Natural killer cell treated with Interleukin-12 subunit alpha and Interleukin-12 subunit beta and Interleukin-15 and Interleukin-18, amount 100 ng/mL, for 72 hours (primary cell): ENCODE data around the gene E4F1. TPM values are rescaled to one million over a fixed set of nuclear protein-coding genes. Genes with fewer than 3 reads are reported as not detected.
"Not testable (repeated sequence)": the region's sequence is repeated elsewhere in the genome, so short reads cannot be mapped to it uniquely, and the experiment has no call there.

Experiments used
- ATAC-seq, 2 donors: fragments of 150-1000 bp; cut with Tn5 transposase in 1 of 2; sonication (Bioruptor Pico), chemical (Tn5 transposase) in 1 of 2; 2 replicates each; pipeline ENCODE4 v1.10.0; 2021
- DNase-seq: peaks from one replicate; pipeline ENCODE4 v3.0.0; 2022; ENCODE audit warnings: low spot score
- H3K27ac Mint-ChIP-seq, 2 donors: 1 replicate in 1 of 2; 2 replicates in 1 of 2; pipeline ENCODE4 v1.8.0; 2022; ENCODE audit warnings: mixed read lengths in 2 of 2, mild to moderate bottlenecking in 1 of 2, moderate library complexity in 1 of 2
- H3K27me3 Mint-ChIP-seq, 2 donors: 1 replicate in 1 of 2; 2 replicates in 1 of 2; pipeline ENCODE4 v1.8.0; 2022; ENCODE audit warnings: mixed read lengths in 2 of 2
- H3K36me3 Mint-ChIP-seq: one replicate; pipeline ENCODE4 v1.8.0; 2022; ENCODE audit warnings: mixed read lengths
- H3K4me1 Mint-ChIP-seq, 2 donors: 1 replicate in 1 of 2; 2 replicates in 1 of 2; pipeline ENCODE4 v1.8.0; 2022; ENCODE audit warnings: low read depth in 2 of 2, mixed read lengths in 2 of 2, mild to moderate bottlenecking in 1 of 2
- H3K4me3 Mint-ChIP-seq: one replicate; pipeline ENCODE4 v1.8.0; 2022; ENCODE audit warnings: mixed read lengths
- H3K9me3 Mint-ChIP-seq: 2 replicates; pipeline ENCODE4 v1.8.0; 2022; ENCODE audit warnings: mixed read lengths
- total RNA-seq, 2 donors: library from RNA; stranded (reverse); gene quantifications; one replicate each; pipeline ENCODE4 v1.2.3, GENCODE V29; 2022

The E4F1 gene
- total RNA-seq, 2 donors from 2014 or later: 27.5 to 51.8 TPM

DNA sequence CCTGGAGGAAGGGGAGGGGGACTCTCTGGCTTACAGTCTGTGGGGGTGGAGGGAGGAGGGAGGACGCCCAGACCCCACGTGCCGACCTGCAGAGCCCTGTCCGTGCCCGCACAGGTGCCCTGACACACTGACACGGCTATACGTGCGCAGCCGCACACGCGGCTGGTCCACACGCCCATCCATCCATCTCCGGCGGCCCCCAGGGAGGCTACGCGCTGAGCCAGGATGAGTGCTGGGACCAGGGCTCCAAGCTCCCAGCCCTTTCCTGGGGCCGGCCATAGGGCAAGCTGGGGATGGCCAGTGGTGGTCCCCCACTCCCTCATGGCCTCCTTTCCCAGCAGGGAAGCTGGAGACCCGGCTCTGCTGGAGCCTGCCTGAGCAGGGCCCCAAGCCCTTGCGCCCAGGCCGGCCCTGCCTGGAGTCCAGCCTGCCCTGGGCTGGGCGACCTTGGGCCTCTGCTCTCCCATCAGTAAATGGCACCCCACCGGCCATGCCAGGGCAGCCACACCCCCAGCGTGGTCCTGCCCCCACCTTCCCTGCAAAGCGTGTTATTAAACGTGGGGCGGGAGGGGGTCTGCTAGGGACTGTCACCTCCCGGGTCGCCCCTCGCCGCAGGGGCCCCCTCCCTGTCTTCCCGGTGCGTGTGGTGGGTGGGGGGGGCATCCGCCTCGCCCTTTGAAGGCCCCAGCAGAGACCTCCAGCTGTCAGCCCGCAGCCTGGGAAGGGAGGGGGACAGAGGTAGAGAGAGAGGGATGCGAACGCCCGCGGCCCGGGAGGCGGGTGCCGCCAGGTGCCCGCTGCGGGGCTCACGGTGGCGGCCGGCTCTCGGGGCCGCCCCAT, 27.8 kb upstream of the E4F1 start:
- Mint-ChIP-seq H3K36me3 (no peaks in the 10 kb centered on the region), H3K4me1 (no peaks in the 10 kb centered on the region), H3K4me3 (no peak overlapping the region), H3K9me3 (no peaks in the 10 kb centered on the region), H3K27ac (no peak overlapping the region), H3K27me3 (peaks cover 7 to 18% of the 10 kb centered on the region in 2 donors)
- DNase-seq: no peak
- no peak for ATAC-seq

DNA sequence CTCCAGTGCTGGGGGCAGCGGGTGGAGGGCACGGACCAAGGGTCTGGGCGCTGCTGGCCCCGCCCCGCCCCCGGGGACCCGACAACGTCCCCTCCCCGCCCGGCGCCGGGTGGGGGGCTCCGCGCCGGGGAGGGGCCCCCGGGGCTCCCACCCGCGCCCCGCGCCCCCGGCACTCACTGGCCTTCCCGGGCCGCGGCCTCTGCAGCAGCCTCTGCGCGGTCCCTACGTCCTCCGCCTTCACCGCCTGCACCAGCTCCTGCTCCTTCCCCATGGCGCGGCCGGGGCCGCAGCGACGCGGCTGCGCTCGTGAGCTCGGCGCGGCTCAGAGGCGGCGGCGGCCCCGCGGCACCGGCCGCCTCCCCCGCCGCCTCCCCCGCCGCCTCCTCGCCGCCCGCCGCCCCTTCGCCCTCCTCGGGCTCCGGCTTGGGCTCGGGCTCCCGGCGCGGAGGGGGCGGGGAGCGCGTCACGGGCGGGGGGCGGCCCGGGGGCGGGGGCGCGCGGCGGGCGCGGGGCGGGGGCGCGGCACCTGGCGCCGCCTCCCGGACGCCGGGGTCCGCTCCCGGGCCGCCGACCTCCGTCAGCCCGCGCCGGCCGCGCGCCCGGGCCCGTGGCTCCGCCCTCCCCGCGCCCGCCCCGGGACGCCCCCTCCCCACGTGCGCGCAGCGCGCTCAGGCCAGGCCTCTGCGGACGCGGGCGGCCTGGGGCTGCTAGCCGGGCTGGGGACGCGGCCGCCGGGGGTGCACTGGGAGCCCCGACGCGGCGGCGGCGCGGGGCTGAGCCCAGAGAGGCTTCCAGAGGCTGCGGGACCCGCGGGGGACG, 27.0 kb upstream of the E4F1 start, which contains the start of gene CASKIN1:
TSS of gene CASKIN1 (minus strand) at position 444 of the 819 bp plus-strand sequence. CDS start at position 271, 173 bp downstream.
- H3K4me1 Mint-ChIP-seq: no peaks in the 10 kb centered on the region
- H3K9me3 Mint-ChIP-seq: no peaks in the 10 kb centered on the region
- H3K27ac Mint-ChIP-seq: no peak within 1 kb of the TSS
- ATAC-seq (peak in 1 of 2 donors; percentile 52), DNase-seq (no peak)
- H3K4me3 Mint-ChIP-seq: peak within 1 kb of the TSS; percentile 20
- H3K36me3 Mint-ChIP-seq: no peaks in the 10 kb centered on the region
- H3K27me3 Mint-ChIP-seq: peaks cover 7 to 18% of the 10 kb centered on the region in 2 donors

DNA sequence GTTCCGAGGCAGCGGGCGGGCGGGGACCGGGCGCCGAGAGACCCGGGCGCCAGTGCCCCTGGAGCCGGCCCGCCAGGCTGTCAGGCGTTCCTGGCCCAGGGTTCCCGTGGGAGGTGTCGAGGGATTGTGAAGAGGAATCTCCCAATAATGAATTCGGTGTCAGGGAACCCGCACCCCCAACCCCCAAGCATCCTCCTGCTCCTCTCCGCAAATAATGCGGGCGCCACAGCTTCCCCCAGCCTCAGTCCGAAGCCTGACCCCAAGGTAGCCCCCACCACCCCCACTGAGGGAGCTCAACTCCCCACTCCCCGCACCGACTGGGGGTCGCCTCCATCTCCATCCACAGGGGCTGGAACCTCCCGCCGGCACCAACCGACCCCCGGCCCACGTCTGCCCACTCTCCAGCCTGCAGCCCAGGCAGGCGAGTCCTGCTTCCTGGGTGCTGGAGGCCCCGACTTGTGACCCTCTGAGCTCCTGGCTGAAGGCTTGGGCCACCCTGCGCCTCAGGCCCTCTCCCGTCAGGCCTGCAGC, 26.3 kb upstream of the E4F1 start:
- no peaks in the 10 kb centered on the region for H3K4me1 Mint-ChIP-seq
- ATAC-seq (no peak), DNase-seq (no peak)
- no peaks in the 10 kb centered on the region for H3K9me3 Mint-ChIP-seq
- no peak overlapping the region for H3K27ac Mint-ChIP-seq
- no peaks in the 10 kb centered on the region for H3K36me3 Mint-ChIP-seq
- H3K27me3 Mint-ChIP-seq: peaks cover 7 to 18% of the 10 kb centered on the region in 2 donors
- H3K4me3 Mint-ChIP-seq: peak overlapping the region; percentile 20

DNA sequence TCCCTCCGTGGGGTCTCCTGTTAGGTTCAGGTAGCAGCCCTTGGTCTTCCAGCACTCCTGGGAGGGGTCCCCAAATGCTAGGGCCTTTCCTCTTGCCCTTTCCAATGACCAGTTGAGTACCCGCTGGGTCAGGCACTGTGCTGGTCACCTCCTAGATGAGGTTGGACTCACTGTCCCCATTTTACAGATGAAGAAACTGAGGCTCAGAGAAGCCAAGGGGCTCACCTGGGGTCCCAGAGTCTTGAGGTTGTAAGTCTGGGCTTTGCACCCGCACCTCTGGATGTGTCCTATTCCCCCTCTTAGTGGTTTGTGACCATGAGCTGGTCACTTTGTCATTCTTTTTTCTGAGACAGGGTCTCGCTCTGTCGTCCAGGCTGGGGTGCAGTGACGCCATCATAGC, 25.6 kb upstream of the E4F1 start:
- Mint-ChIP-seq H3K36me3 (no peaks in the 10 kb centered on the region), H3K4me1 (no peaks in the 10 kb centered on the region), H3K9me3 (no peaks in the 10 kb centered on the region), H3K27ac (no peak overlapping the region), H3K4me3 (peak overlapping the region; percentile 30), H3K27me3 (peaks cover 7 to 15% of the 10 kb centered on the region in 2 donors)
- no peak for ATAC-seq
- DNase-seq: no peak

DNA sequence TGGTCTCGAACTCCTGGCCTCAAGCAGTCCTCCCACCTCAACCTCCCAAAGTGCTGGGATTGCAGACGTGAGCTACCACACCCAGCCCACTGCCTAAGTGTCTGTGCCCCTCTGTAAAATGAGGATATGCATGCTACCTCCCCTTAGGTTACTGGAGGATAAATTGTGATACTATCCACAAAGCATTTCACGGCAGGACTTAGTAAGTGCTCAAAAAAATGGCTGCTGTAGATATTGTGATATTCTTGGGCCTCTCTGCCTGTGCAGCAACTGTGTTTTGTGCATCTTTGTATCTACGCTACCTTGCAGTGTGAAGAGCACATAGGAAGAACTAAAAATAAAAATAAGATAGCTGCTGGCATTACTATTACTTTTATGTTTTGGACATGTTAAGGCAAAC, 25.1 kb upstream of the E4F1 start:
- no peak for ATAC-seq
- H3K4me3 Mint-ChIP-seq: peak overlapping the region; percentile 30
- H3K4me1 Mint-ChIP-seq: peaks cover 0 to under 1% of the 10 kb centered on the region in 2 donors
- no peak for DNase-seq
- no peaks in the 10 kb centered on the region for H3K9me3 Mint-ChIP-seq
- peaks cover 7 to 15% of the 10 kb centered on the region in 2 donors for H3K27me3 Mint-ChIP-seq
- H3K27ac Mint-ChIP-seq: no peak overlapping the region
- no peaks in the 10 kb centered on the region for H3K36me3 Mint-ChIP-seq

DNA sequence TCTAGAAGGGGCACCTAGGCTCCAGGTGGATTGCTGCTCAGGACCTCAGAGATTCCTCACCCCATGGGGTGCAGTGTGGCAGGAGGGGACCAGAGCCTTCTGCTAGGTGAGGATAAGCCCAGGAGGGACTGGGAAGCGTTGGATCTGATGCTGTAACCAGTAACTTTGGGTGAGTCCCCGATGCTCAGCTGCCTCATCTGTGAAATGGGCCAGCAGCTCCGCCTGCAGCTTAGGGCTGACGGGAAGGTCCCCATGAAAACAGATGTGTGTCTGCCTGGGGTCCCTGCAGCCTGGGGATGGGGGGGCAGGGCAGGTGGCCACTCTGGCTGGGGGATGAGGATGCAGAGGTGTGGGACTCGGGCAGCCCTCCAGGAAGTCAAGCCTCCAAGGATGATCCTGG, 24.3 kb upstream of the E4F1 start:
- no peak for ATAC-seq
- H3K9me3 Mint-ChIP-seq: no peaks in the 10 kb centered on the region
- no peak overlapping the region for H3K27ac Mint-ChIP-seq
- no peak for DNase-seq
- H3K4me3 Mint-ChIP-seq: no peak overlapping the region
- peaks cover 7 to 15% of the 10 kb centered on the region in 2 donors for H3K27me3 Mint-ChIP-seq
- no peaks in the 10 kb centered on the region for H3K36me3 Mint-ChIP-seq
- peaks cover 0 to 4% of the 10 kb centered on the region in 2 donors for H3K4me1 Mint-ChIP-seq

DNA sequence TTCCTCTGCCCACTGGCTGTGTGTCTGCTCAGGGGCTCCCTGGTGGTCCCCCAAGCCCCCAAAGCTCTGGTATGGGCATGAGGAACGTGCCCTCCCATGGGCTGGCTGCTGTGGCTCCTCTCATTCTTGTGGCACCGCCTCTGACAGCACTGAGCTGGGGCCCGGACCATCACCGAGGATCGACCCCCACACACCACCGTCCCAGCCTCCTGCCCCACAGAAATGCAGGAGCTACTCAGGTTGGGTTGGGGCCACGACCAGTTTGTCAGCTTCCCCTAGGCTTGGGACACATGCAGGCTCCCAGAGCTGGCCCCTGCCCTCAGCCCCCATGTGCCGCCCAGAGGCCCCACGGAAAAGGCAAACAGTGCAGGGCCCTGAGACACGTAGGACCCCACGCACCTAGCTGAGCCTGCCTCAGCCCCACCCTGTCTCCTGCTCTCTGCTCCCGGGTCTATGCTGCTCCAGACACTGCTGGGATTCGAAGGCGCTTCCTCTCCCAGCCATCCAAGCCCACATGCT, 23.7 kb upstream of the E4F1 start:
- no peak for ATAC-seq
- peaks cover 7 to 14% of the 10 kb centered on the region in 2 donors for H3K27me3 Mint-ChIP-seq
- H3K36me3 Mint-ChIP-seq: no peaks in the 10 kb centered on the region
- H3K27ac Mint-ChIP-seq: no peak overlapping the region
- no peaks in the 10 kb centered on the region for H3K9me3 Mint-ChIP-seq
- no peak overlapping the region for H3K4me3 Mint-ChIP-seq
- no peak for DNase-seq
- H3K4me1 Mint-ChIP-seq: peaks cover 6 to 9% of the 10 kb centered on the region in 2 donors

DNA sequence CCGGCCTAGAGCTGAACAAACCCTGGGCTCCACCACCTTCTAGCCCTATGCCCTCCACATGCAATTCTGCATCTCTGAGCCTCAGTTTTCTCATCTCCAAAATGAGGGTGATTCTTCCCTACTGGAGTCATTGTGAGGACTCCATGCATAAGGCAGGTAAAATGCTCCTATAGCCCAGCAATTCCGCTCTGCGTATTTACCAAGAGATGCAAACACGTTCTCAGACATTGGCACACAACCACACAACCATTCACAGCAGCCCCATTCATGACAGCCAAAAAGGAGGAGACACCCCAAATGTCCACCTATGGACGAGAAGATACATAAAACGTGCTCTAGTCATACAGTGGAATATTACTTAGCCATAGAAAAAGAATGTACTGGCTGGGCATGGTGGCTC, 23.1 kb upstream of the E4F1 start:
- DNase-seq: no peak

DNA sequence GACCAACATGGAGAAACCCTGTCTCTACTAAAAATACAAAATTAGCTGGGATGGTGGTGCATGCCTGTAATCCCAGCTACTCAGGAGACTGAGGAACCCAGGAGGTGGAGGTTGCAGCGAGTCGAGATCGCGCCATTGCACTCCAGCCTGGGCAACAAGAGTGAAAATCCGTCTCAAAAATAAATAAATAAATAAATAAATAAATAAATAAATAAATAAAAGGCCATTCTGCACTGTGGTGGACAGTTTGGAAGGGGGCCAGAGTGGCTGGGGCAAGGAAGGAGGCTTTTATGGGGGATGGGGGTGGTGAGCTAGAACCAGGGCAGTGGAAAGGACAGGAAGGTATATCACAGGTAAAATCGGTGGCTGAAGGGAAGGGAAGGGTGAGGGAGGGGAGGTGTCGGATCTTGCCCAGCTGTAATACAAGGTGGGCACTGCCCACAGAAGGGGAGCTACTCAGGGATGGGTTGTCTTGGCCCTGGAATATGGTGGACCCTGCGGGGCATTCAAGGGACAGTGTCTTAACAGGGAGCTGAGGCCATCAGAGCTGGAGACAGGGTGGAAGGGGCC, 20.2 kb upstream of the E4F1 start:
- peak overlapping the region; percentile 56 to 71 for H3K27ac Mint-ChIP-seq
- not testable (repeated sequence) for H3K27me3 Mint-ChIP-seq, H3K9me3 Mint-ChIP-seq, ATAC-seq, H3K36me3 Mint-ChIP-seq, DNase-seq
- peaks cover 21% of the 10 kb centered on the region in 2 donors for H3K4me1 Mint-ChIP-seq
- H3K4me3 Mint-ChIP-seq: peak overlapping the region; percentile 38

More for the DNA sequence above, 23.1 kb upstream of the E4F1 start:
- Mint-ChIP-seq H3K27me3 (peaks cover 7 to 10% of the 10 kb centered on the region in 2 donors), H3K9me3 (no peaks in the 10 kb centered on the region), H3K4me1 (peaks cover 7 to 10% of the 10 kb centered on the region in 2 donors), H3K27ac (no peak overlapping the region), H3K4me3 (no peak overlapping the region), H3K36me3 (no peaks in the 10 kb centered on the region)
- no peak for ATAC-seq

DNA sequence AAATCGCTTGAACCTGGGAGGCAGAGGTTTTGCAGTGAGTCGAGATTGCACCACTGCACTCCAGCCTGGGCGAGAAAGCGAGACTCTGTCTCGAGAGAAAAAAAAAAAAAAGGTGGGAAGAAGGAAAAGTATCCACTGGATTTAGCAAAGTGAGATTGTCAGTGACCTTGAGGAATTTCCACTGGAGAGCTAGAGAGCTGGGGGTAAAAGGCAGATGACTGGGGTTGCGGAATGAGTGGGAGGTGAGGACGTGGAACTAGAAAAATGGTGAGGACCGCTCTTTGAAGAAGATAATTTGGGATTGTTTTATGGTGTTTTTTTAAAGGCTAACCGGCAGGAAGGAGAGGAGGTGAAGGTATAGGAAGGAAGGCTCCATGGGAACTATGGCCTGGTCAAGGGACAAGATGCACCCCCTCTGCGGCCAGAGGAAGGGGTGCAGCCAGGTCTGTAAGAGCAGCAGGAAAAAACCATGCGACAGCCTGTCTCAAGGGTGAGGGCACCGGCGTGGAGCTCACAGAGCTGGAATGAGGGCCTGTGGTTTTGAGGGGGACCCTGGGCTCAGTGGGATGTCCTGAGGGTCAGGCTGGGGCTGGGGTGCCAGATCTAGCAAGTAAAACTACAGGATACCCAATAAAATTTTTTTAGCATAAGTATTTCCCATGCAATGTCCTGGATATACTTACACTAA, 18.8 kb upstream of the E4F1 start:
- Mint-ChIP-seq H3K27ac (peak overlapping the region; percentile 56 to 71), H3K4me1 (peaks cover 21% of the 10 kb centered on the region in 2 donors), H3K4me3 (peak overlapping the region; percentile 81), H3K36me3 (peaks cover 6% of the 10 kb centered on the region), H3K9me3 (no peaks in the 10 kb centered on the region), H3K27me3 (no peaks in the 10 kb centered on the region)
- no peak for ATAC-seq
- DNase-seq: no peak

DNA sequence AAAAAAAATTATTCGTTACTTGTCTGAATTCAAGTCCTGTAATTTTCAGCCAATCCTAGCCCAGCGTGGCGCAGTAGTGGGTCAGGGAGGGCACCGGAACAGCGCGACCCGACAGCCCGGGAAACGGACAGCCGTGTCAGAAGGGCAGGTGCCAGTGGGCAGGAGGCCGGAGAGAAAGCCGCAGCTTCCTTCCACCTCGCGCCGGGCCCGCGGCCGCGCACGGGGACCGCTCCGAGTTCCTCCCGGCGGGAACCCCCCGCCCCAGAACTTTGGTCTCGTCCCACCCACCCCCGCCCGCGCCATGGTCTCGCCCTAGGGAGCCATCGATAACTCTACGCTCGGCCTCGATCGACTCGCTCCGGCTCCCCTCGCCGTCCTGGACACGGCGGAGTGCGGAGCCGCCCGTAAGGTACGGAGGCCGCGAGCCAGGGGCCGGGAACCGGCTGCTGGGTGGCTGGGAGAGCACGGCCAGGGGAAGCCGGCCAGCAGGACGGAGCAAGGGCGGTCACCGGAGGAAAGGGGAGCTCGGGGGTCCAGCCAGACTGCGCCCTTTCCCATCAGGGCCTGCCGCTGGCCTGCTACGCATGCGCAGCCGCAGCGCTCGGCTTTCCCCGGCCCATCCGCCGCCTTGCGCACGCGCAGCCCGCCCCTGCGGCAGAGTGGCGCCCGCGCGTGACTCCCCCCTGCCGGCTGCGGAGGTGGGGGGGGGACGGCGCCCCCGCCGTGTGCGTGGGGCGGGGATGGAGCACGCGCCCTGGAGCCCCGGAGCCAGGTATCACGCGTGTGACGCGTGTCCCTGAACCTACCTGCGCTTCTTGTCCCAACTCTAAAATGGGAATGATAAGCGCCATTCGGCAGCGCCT, 18.1 kb upstream of the E4F1 start, which contains the start of gene MLST8:
TSS of gene MLST8 (plus strand) at position 351 of the 863 bp plus-strand sequence. CDS start 632 bp downstream, outside the sequence.
- no peaks in the 10 kb centered on the region for H3K27me3 Mint-ChIP-seq
- peaks cover 21% of the 10 kb centered on the region in 2 donors for H3K4me1 Mint-ChIP-seq
- peak within 1 kb of the TSS; percentile 59 to 71 for H3K27ac Mint-ChIP-seq
- peak within 1 kb of the TSS; percentile 86 for H3K4me3 Mint-ChIP-seq
- ATAC-seq (peak; percentile 93 to 94), DNase-seq (peak; percentile 92)
- H3K36me3 Mint-ChIP-seq: peaks cover 6% of the 10 kb centered on the region
- H3K9me3 Mint-ChIP-seq: no peaks in the 10 kb centered on the region

DNA sequence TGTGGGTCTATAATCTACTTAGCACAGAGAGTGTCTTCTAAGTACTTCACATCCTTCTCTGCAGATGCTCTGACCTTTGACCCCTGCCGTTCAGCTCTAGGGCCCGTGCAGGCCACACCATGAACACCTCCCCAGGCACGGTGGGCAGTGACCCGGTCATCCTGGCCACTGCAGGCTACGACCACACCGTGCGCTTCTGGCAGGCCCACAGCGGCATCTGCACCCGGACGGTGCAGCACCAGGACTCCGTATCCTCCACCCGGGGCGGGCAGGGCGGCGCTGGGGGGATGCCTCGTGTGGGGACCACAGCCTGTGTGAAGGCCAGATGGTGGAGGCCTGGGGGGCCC, 17.5 kb upstream of the E4F1 start:
- Mint-ChIP-seq H3K36me3 (peaks cover 6% of the 10 kb centered on the region), H3K9me3 (no peaks in the 10 kb centered on the region), H3K27me3 (no peaks in the 10 kb centered on the region), H3K4me3 (peak overlapping the region; percentile 86), H3K27ac (peak overlapping the region; percentile 59 to 71), H3K4me1 (peaks cover 21% of the 10 kb centered on the region in 2 donors)
- DNase-seq (no peak), ATAC-seq (peak in 1 of 2 donors; percentile 7)
